GM21723 (cell line): ENCODE results near the gene MALRD1.

Experiments
- ATAC-seq: cut with Tn5 transposase; IDR thresholded peaks from one replicate; pipeline ENCODE4 v1.9.1; 2021; ENCODE audit warnings: mild to moderate bottlenecking, moderate library complexity; ENCODE audit not compliant: unreplicated experiment

MALRD1 gene

DNA sequence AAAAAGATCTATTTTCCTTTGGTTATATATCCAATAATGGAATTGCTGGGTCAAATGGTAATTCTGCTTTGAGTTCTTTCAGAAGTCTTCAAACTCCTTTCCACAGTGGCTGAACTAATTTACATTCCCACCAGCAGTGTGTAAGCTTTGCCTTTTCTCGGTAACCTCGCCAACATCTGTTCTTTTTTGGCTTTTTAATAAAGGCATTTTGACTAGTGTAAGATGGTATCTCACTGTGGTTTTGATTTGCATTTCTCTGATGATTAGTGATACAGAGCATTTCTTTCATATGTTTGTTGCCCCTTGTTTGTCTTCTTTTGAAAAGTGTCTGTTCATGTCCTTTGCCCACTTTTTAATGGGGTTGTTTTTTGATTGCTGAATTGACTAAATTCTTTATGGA, 285.0 kb downstream of the MALRD1 start:
- ATAC-seq, result no peak

DNA sequence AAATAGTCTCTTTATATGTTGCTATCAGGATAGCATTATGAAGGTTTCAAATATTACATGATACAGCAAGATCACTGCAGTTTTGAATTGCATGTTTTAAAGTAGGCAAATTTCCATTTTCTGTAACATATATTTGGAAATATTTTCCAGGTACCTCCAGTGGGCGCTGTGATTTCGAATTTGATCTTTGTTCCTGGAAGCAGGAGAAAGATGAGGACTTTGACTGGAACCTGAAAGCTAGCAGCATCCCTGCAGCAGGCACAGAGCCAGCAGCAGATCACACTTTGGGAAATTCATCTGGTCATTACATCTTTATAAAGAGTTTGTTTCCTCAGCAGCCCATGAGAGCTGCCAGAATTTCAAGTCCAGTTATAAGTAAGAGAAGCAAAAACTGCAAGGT, 299.0 kb downstream of the MALRD1 start:
- ATAC-seq, result no peak

DNA sequence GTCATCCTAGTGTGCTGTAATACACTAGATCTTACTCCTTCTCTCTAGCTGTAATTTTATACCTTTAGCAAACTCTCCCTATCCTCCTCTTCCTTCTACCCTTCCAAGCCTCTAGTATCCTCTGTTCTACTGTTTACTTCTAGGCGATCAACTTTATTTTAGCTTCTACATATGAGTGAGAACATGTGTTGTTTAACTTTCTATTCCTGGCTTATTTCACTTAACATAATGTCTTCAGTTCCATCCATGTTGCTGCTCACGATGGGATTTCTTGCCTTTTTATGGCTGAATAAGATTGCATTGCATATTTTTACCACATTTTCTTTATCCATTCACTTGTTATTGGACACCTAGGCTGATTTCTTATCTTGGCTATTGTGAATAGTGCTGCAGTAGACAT, 318.6 kb downstream of the MALRD1 start:
- ATAC-seq, result no peak

DNA sequence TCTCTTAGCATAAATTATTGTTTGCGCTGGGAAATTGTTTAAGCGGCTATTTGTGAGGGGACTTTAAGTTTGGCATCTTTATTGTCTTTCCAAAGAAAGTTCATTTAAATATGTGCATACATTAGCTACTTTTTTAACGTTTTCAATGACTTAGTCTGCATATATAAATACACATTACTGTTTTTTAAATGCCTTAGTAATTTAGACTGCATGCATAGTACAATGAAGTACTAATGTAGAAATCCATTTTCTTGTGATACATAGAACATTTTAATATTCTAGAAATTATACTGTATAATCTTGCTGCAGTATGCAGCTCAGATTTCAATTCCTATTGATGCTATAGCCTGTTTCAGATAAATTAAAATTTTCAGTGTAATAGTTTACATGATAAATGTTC, 325.4 kb downstream of the MALRD1 start:
- ATAC-seq, result no peak

DNA sequence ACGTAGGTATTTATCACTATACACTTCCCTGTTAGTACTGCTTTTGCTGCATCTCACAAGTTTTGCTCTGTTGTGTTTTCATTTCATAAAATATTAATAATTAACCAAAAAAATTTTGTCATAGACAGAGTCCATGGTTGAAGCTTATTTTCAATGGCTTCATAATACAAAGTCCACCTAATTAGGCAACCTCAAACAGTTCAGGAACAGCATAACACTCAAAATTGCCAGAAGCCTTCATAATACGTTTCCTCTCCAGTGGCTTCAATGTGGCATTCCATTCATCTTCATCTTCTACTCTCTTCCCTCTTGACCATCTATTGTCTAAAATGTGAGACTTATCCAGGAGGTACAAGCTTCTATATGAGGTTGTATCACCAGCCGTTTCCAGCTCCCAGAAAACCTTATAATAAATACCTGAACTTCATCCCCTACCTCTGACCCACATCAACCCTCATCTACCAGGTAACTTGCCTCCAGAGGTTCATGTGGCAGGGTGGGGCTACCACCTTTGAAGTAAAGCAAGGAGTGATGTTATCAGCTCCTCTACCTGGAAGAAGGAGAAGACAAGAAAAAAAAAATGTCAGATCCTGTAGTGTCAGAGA, 337.3 kb downstream of the MALRD1 start:
- no peak for ATAC-seq

DNA sequence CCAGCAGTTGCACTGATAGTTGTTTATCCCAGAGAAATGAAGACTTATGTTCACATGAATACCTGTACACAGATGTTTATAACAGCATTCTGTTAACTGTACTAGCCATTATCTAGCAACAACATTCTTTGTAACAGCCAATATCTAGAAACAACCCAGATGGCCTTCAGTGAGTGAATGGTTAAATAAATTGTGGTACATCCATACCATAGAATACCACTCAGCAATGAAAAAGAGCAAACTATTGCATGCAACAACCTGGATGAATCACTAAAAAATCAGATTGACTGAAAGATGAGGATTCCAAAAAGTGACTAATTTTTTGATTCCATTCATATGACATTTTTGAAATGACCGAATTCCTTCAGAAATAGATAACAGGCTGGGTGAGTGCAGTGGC, 360.3 kb downstream of the MALRD1 start:
- no peak for ATAC-seq

DNA sequence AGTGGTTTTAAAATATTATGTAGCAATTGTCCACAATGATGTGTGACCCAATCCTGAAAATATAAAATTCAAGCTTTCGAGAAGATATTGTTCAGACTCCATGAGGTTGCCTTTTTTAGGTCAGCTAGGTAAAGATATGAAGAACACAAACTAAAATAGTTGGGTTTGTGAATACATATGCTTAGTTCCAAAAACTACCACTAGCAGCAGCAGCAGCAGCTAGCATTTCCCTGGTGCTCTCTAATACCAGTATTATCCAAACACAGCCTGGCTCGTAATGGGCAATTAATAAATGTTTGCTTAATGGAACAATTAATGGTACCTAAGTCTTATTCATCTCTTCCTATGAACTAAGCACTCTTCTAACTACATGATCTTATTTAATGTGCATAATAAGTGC, 362.5 kb downstream of the MALRD1 start:
- no peak for ATAC-seq

DNA sequence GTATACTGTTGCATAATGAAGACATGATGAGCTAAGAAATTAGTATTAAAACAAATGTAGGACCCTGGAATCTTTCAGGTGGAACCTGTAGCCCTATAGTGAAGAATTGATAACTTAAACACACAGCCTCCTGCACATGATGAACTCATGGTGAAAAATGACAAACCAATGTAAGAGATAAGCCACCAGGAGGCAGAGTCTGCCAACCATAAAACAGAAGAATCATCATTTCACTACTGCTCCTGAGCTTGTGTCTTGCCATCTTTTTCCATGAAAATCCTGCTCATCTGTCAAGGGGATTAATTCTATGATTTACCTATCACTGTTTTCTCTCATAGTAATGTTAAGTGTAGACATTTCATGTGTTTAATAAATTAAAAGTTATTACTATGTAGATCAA, 363.9 kb downstream of the MALRD1 start:
- ATAC-seq, result no peak

DNA sequence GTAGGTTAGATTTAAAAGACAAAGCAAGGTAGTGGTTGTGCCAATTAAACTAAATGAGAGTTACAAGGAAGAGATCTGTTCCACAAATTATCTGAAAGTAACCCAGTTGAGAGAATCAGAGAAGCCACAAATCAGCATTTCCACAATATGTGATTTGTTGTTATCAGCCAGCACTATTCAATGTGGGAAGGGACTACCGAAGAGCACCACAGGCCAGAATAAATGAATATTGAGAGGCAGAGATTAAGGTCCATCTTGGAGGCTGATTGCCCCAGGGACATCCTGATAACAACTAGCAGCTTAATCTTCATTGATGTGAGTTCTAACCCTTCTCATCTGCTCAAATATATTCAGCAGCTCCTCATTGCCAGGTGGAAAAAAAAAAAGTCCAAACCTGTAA, 367.6 kb downstream of the MALRD1 start:
- no peak for ATAC-seq

DNA sequence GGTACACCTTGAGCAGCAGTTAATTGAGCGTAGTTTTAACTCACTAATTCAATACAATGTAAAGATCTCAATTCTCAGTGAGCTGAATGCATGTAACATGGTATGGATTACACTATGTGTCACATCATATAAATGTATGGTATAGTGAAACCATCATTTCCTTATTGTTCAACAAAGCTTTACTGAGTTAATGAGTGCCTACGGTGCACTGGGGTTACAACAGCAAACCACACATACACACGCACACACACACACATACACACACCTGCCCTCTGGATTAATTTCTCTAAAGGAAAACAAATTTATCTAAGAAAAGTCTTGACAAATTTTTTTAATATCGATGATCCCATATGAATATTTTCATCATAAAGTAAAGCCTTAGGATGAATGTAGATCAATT, 369.1 kb downstream of the MALRD1 start:
- no peak for ATAC-seq

DNA sequence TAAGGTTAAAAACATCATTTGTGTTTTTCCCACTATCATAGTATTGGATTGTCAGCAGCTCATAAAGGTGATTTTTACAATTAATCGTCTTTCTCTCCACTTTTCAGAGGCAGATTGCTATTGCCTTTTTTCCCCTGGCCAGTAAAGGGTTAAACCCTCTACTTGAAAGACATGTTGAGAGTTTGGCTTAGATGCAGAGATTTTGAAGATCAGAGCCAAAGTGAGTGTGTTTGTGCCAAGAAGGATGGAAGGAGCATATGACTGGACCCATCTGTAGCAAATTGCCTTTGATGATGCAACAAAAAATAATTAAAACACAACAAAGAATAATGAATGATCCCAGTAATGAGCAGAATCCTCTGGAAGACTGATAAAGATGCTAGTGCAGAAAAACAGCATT, 373.1 kb downstream of the MALRD1 start:
- ATAC-seq, result no peak

DNA sequence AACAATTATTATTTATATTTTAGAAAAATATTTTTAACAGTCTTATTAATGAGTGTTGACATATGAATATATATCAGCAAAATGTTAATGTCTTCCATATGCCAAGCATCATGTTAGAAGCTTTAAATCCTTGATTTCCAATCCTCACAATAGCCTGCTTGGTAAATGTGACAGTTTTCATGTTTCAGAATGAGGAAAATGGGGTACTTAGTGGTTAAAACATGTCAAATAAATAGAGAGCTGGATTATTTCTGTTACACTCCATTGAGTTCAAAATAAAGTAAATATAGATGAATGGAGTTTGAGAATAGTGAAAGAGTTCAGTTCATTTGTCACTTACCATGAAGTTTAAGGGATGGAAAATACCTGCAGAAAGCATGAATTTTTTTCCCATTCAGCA, 377.4 kb downstream of the MALRD1 start:
- no peak for ATAC-seq

DNA sequence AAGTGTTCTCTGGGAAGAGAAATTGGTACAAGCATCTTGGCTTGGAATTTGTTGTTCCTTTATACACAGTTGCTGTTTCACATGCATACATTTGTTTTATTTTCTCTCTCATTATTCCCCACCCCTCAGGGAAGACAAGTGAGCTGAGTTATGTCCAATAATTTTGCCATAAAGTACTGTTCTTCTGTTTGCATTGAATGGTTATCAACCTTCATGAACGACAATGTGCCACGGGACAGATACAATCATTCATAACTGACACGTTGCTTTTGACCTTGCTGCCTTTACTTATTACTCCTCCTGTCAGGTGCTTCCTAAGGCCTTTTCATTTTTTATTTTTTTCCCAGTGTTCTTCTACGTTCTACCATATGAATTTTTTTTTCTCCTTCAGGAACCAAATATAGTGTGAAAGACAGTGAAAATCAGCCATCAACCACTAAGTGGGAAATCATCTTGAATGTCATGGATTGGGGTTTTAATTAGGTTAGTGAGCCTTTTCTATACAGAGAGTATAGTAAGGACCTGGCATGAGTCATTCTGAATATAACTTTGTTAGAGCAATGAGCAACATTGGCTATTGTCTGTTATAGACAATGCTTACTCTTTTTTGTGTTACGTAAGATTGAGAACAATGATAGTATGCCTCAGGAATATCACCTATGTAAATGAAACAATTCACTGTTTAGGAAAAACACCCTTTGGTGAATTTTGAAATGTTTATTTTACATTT, 383.2 kb downstream of the MALRD1 start:
- ATAC-seq, result no peak

DNA sequence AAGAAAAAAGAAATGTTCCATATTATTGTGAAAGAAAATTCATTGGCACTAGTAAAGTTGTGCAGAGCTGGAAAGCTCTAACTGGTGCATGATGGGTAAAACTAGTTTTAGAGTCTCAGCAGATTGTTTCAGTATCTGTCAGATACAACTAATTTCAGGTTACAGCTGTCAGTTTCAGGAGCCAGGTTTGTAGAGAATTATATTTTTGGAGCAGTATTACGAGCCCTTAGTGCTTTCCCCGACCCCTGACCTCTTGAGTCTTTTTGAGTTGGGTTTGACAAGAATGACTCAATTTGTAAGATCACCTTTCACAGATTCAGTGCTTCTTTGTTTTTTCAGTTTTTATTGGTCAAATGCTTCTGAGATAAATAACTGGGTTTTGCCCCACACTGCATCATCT, 401.3 kb downstream of the MALRD1 start:
- no peak for ATAC-seq

DNA sequence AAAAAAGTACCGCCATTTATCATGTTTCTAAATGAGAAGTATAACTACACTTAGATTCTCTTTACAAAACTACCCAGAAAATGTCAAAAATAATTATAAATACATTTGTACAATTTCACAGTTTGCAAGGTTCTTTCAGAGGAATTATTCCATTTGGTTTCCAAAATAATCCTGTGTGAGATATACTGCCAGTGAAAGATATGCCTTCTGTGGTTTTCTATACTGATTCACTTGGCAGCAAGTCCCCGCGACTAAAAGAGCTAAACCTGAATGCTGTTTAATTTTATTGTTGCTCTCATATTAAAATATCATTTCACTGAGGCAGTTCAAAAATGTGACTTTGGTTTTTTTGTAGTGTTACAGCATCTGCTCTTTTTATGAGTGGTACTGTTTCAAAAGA, 402.8 kb downstream of the MALRD1 start:
- ATAC-seq, result no peak

DNA sequence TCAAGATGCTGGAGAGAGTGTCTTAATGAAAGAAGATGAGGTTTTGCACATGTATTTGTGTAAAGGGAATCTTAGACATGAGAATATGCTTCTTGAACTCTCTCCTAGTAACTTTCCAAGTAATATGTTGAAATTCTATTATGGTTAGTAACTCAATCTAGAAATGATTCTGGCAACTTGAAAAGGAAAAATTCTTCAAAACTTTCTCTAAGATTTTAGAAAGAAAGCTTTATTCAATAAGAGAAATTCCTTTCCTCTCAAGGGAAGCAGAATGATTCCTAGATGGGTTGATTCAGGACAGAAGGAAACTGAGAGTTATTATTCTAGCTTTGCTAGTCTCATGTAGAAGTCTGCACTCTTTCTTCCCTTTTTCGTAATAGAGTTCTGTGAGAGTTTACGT, 403.3 kb downstream of the MALRD1 start:
- ATAC-seq, result no peak

DNA sequence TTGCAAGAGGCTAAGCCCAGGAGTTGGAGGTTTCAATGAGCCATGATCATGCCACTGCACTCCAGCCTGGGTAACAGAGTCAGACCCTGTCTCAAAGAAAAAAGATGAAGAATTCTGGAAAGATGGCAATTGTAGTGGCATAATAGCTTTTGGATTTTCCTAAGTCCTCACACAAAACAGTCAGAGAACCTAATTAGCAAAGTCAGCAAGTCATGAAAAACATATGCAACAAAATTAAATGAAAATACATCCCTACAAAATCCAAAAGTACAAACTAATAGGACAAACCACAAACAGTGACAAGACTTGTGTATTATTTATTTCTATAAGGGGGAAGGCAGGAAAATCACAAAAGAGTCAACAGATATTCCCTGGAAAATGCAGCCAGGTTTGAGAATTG, 405.4 kb downstream of the MALRD1 start:
- no peak for ATAC-seq

DNA sequence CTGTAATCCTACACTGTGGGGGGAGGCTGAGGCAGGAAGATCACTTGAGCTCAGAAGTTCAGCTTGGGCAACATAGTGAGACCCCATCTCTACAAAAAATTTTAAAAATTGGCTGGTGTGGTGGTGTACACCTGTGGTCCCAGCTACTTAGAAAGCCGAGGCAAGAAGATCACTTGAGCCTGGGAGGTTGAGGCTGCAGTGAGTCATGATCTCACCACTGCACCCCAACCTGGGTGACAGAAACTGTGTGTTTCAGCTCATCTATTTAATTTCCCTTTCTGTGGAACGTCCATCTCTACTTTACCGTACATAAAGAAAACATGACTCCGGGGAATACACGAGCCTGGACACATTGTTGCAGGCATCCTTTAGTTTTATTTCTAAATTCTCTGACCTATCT, 413.0 kb downstream of the MALRD1 start:
- ATAC-seq, result no peak

DNA sequence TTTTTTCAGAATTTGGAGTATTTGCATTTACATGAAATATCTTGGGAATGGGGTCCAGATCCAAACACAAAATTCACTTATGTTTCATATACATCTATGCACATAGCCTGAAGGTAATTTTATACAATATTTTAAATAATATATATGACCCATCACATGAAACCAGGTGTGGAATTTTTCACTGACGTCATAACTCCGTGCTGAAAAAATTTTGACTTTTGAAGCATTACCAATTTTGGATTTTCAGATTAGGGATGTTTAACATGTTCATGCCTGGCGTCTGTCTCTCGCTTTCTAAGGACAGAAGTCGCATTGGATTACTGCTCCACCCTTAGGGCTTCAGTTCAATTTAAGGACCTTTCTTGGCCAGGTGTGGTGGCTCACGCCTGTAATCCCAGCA, 418.1 kb downstream of the MALRD1 start:
- ATAC-seq, result no peak

DNA sequence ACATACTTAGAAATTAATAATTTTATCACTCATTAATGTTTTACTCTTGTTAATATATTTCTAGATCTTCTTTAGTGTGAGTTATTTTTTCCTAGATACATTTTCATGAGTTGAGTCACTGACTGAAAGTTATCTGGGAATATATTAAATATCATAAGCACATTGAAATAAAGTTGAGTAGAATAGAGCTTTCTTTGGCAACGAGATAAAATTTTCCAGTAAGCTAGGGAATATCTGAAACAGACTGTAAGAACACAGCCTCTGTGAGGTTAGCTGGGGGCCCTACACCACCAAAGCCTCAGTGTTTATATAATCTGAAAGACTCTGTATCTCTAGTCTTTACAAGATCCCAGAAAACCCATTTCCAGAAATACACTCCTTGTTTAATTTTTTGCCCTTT, 419.8 kb downstream of the MALRD1 start:
- ATAC-seq, result no peak

DNA sequence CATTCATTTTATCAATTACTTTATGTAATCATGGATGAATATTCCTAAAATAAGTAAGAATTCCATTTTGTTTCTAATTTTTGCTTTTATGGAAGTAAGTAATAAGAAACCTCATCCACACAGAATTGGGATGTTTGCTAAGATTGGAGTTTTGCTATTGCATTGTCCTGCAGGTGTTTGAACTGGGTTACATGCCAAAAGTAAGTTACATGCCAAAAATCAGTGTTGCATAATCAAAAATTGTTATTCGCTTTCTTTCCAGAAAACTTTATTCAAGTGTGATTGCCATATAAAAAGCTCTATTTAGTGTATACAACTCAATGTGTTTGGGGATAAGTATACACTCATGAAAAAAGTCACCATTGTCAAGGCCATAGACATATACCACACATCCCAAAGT, 420.9 kb downstream of the MALRD1 start:
- no peak for ATAC-seq

DNA sequence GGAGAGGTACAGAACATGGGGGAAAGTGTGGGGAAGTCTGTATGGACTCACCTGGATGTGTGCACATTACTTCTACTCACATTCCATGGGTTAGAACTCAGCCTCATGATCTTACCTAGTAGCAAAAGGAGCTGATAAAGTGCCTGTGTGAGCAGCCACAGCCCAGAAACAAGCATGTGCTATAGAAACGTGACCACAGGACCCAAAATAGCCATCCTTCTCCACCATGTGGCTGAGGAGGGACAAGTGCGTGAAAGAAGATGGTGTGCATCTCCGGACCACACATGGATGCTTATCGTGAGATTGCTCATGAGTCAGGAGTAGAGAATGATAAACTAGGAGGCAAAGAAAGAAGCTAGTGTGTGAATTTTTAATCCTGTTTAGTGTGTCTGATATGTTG, 431.3 kb downstream of the MALRD1 start:
- no peak for ATAC-seq

DNA sequence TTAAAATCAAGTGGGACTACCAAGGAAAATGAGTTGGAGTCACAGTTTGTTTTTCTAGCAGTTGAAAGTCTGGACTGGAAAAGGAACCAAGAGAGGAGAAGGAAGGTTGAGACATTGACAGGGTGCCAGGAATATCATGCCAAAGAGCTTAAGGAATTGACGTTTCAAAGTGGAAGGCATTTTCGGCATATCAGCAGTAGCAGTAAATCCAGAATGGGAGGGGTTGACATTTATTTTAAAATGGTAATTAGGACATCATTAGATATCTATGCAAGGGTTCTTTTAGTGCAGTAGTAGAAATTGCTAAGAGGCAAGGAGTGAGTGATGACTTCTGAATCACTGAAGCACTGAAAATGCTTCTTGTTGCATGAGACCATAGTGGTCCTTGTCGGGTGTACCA, 431.8 kb downstream of the MALRD1 start:
- ATAC-seq, result no peak
